ENCODE data around the gene CRHR2.

DNA sequence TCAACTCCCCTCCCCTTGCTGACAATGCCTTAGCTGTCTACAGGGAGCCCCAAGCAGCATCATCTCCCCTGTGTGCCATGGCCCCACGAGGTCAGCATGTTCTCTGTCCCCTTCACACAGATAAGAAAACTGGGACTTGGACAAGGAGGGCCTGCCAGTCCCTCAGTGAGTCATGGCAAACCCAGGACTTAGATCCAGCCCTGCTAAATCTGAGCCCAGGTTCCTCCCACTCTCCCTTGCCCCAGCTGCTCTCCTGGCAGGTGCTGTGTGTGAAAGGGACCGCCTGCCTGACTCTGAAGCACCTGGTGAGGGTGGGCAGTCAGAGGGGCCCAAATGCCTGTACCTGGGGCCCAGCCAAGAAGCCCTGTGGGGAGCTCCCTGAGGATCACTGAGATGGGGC, 7.4 kb downstream of the CRHR2 start:
- TF ChIP-seq, protein P1, sequence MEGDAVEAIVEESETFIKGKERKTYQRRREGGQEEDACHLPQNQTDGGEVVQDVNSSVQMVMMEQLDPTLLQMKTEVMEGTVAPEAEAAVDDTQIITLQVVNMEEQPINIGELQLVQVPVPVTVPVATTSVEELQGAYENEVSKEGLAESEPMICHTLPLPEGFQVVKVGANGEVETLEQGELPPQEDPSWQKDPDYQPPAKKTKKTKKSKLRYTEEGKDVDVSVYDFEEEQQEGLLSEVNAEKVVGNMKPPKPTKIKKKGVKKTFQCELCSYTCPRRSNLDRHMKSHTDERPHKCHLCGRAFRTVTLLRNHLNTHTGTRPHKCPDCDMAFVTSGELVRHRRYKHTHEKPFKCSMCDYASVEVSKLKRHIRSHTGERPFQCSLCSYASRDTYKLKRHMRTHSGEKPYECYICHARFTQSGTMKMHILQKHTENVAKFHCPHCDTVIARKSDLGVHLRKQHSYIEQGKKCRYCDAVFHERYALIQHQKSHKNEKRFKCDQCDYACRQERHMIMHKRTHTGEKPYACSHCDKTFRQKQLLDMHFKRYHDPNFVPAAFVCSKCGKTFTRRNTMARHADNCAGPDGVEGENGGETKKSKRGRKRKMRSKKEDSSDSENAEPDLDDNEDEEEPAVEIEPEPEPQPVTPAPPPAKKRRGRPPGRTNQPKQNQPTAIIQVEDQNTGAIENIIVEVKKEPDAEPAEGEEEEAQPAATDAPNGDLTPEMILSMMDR (conservative IDR thresholded peaks at IDR 0.05 in 1 of 2, IDR thresholded peaks at IDR 0.05 in 1 of 2; ENCODE audit: low read depth in 1 of 2, low read length in 2 of 2): no peak
- no peak for TF ChIP-seq EZH2 (IDR thresholded peaks at IDR 0.05; ENCODE audit: low read length, missing control alignments)

All from fibroblast of lung (primary cell).